ENCODE results near the gene CBX2.

- TF ChIP-seq RAD21 (conservative IDR thresholded peaks at IDR 0.05 in 1 of 2, IDR thresholded peaks at IDR 0.05 in 1 of 2) (no peak), CTCF (IDR thresholded peaks at IDR 0.05) (no peak), MAZ (IDR thresholded peaks at IDR 0.05; ENCODE audit: borderline replicate concordance, low read depth, low read length) (no peak), CBX2 (IDR thresholded peaks at IDR 0.05; ENCODE audit: borderline replicate concordance, low read depth) (no peak), EP300 (IDR thresholded peaks at IDR 0.05) (no peak), RFX5 (IDR thresholded peaks at IDR 0.05) (no peak), SREBF2 (IDR thresholded peaks at IDR 0.05) (no peak), SMC3 (IDR thresholded peaks at IDR 0.05) (no peak), RNF2 (IDR thresholded peaks at IDR 0.05; ENCODE audit: borderline replicate concordance, low read depth) (no peak), PHF8 (IDR thresholded peaks at IDR 0.05; ENCODE audit: borderline replicate concordance, low read depth) (no peak), KDM5A (IDR thresholded peaks at IDR 0.05) (no peak), CHD4 (IDR thresholded peaks at IDR 0.05; ENCODE audit: borderline replicate concordance) (no peak), HOXB13 (CRISPR knock-in tag; IDR thresholded peaks at IDR 0.05; ENCODE audit: low read depth) (no peak)
Observed at GRCh38 chr17:79781736-79782575, 4.0 kb downstream of the CBX2 start.
